Measurements from ENCODE around the gene KCNH1. TPM values are rescaled to one million over a fixed set of nuclear protein-coding genes. Genes with fewer than 3 reads are reported as not detected.

The KCNH1 gene
- total RNA-seq, 1 experiment from 2014 or later: not detected

DNA sequence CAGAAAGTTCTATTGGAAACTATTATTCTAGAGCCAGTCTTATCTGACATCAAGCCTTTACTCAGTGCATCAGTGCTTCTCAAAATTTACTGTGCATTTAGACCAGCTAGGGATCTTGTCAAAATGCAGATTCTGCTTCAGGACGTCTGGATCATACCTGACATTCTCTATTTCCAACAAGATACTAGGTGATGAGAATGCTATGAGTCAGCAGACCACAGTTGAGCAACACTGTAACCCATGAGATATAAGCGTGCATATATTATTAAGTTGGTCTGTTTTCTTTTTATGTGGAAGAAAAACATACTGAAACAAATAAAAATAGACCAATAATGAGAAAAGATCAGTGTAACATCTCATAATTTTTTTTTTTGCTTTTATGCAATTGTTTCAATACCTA lies 40.4 kb upstream of the KCNH1 start:
- Histone ChIP-seq H3K9me3 (ENCODE audit: low read depth, low read length, poor library complexity, severe bottlenecking) (peaks cover 4% of the 10 kb centered on the region), H3K4me3 (ENCODE audit: low read depth, low read length, poor library complexity, severe bottlenecking) (no peak overlapping the region), H3K36me3 (ENCODE audit: insufficient read depth, low read length, poor library complexity, severe bottlenecking) (no peaks in the 10 kb centered on the region), H3K27ac (ENCODE audit: low read depth, low read length, poor library complexity, severe bottlenecking) (no peak overlapping the region), H3K27me3 (replicated peaks; ENCODE audit: insufficient read depth, low read depth, low read length, poor library complexity) (peaks cover 7% of the 10 kb centered on the region), H3K4me1 (ENCODE audit: insufficient read depth, low read length, poor library complexity, severe bottlenecking) (no peaks in the 10 kb centered on the region)
- ChIA-PET CTCF (no interaction called here), POLR2A (ENCODE audit: low non-redundant PET) (no interaction called here)
- TF ChIP-seq, protein P1, sequence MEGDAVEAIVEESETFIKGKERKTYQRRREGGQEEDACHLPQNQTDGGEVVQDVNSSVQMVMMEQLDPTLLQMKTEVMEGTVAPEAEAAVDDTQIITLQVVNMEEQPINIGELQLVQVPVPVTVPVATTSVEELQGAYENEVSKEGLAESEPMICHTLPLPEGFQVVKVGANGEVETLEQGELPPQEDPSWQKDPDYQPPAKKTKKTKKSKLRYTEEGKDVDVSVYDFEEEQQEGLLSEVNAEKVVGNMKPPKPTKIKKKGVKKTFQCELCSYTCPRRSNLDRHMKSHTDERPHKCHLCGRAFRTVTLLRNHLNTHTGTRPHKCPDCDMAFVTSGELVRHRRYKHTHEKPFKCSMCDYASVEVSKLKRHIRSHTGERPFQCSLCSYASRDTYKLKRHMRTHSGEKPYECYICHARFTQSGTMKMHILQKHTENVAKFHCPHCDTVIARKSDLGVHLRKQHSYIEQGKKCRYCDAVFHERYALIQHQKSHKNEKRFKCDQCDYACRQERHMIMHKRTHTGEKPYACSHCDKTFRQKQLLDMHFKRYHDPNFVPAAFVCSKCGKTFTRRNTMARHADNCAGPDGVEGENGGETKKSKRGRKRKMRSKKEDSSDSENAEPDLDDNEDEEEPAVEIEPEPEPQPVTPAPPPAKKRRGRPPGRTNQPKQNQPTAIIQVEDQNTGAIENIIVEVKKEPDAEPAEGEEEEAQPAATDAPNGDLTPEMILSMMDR (conservative IDR thresholded peaks at IDR 0.05; ENCODE audit: low read depth, low read length): no peak
- TF ChIP-seq EZH2 (IDR thresholded peaks at IDR 0.05; ENCODE audit: borderline replicate concordance, low read depth, low read length, poor library complexity, severe bottlenecking): no peak
- no TSS peak for BruUV-seq (replicated peaks)
- intact Hi-C loops (cut with micrococcal nuclease; ENCODE audit: unreplicated experiment): no loop called here
- no peak for DNase-seq (ENCODE audit: low spot score)

DNA sequence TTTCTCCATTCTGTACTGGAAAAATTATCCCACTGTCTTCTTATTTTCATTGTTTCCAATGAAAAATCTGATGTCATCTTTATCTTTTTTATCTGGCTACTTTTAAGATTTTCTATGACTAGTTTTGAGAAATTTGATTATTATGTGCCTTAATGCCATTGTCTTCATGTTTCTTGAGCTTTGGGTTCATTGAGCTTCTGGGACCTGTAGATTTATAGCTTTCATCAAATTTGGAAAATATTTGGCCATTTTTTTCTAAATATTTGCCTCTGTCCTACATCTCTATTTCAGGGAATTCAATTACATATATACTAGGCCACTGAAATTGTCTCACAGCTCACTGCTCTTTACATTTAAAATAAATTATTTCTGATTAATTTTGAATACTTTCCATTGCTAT lies 38.7 kb upstream of the KCNH1 start:
- no peak overlapping the region for H3K4me3 ChIP-seq (ENCODE audit: low read depth, low read length, poor library complexity, severe bottlenecking)
- no peaks in the 10 kb centered on the region for H3K36me3 ChIP-seq (ENCODE audit: insufficient read depth, low read length, poor library complexity, severe bottlenecking)
- H3K4me1 ChIP-seq (ENCODE audit: insufficient read depth, low read length, poor library complexity, severe bottlenecking): no peaks in the 10 kb centered on the region
- ChIA-PET POLR2A (ENCODE audit: low non-redundant PET) (no interaction called here), CTCF (no interaction called here)
- TF ChIP-seq, protein P1 (conservative IDR thresholded peaks at IDR 0.05; ENCODE audit: low read depth, low read length): no peak
- TF ChIP-seq EZH2 (IDR thresholded peaks at IDR 0.05; ENCODE audit: borderline replicate concordance, low read depth, low read length, poor library complexity, severe bottlenecking): no peak
- H3K27ac ChIP-seq (ENCODE audit: low read depth, low read length, poor library complexity, severe bottlenecking): no peak overlapping the region
- no peaks in the 10 kb centered on the region for H3K27me3 ChIP-seq (replicated peaks; ENCODE audit: insufficient read depth, low read depth, low read length, poor library complexity)
- BruUV-seq (replicated peaks): no TSS peak
- H3K9me3 ChIP-seq (ENCODE audit: low read depth, low read length, poor library complexity, severe bottlenecking): peaks cover 15% of the 10 kb centered on the region
- intact Hi-C loops (cut with micrococcal nuclease; ENCODE audit: unreplicated experiment): no loop called here
- no peak for DNase-seq (ENCODE audit: low spot score)

DNA sequence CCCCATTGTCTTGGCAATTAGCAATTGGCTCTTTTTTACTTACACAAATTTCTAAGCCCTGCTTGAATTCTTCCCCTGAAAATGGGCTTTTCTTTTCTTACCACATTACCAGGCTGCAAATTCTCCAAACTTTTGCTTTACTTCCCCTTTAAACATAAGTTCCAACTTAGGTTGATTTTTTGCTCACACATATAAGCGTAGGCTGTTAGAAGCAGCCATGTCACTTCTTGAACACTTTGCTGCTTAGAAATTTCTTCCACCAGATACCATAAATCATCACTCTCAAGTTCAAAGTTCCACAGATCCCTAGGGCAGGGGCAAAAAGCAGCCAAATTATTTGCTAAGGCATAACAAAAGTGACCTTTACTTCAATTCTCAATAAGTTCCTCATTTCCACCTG lies 35.4 kb upstream of the KCNH1 start:
- DNase-seq (ENCODE audit: low spot score): no peak
- CTCF ChIA-PET: no interaction called here
- Histone ChIP-seq H3K36me3 (ENCODE audit: insufficient read depth, low read length, poor library complexity, severe bottlenecking) (no peaks in the 10 kb centered on the region), H3K4me1 (ENCODE audit: insufficient read depth, low read length, poor library complexity, severe bottlenecking) (no peaks in the 10 kb centered on the region), H3K4me3 (ENCODE audit: low read depth, low read length, poor library complexity, severe bottlenecking) (no peak overlapping the region), H3K27me3 (replicated peaks; ENCODE audit: insufficient read depth, low read depth, low read length, poor library complexity) (no peaks in the 10 kb centered on the region), H3K27ac (ENCODE audit: low read depth, low read length, poor library complexity, severe bottlenecking) (no peak overlapping the region), H3K9me3 (ENCODE audit: low read depth, low read length, poor library complexity, severe bottlenecking) (peaks cover 15% of the 10 kb centered on the region)
- TF ChIP-seq, protein P1 (conservative IDR thresholded peaks at IDR 0.05; ENCODE audit: low read depth, low read length): no peak
- intact Hi-C loops (cut with micrococcal nuclease; ENCODE audit: unreplicated experiment): no loop called here
- POLR2A ChIA-PET (ENCODE audit: low non-redundant PET): no interaction called here
- BruUV-seq (replicated peaks): no TSS peak

All from A673 (cell line).